ENCODE results near the gene UGT1A6.
"Not testable (repeated sequence)": the region's sequence is repeated elsewhere in the genome, so short reads cannot be mapped to it uniquely, and the experiment has no call there.

The UGT1A6 gene

GRCh38 chr2:233718552-233718951 lies 25.9 kb downstream of the UGT1A6 start, which contains the start of gene UGT1A4:
TSS of gene UGT1A4 (plus strand) at chr2:233718736. CDS start at chr2:233718821, 85 bp downstream.
- DNase-seq (ENCODE audit: low read depth, low spot score) = no peak

DNA sequence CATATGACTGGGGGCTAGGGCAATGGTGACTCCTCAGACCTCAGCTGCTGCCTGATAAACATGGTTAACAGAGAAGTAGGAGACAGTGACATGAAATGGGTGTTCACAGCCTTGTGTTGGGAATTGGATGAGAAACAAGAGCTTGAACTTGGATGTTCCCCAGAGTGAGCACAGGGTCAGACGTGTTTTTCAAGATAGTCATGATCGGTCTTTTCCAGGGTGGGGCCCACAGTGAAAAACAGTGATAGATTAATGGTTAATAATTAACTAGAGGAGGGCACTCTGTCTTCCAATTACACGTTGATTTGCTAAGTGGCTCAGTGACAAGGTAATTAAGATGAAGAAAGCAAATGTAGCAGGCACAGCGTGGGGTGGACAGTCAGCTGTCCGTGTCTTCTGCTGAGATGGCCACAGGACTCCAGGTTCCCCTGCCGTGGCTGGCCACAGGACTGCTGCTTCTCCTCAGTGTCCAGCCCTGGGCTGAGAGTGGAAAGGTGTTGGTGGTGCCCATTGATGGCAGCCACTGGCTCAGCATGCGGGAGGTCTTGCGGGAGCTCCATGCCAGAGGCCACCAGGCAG lies 36.1 kb downstream of the UGT1A6 start, which contains the start of gene UGT1A3:
UGT1A3 (plus strand) TSS at position 320 of the 579 bp plus-strand sequence; CDS start at position 405, 85 bp downstream.
- DNase-seq (ENCODE audit: low read depth, low spot score) = no peak

- DNase-seq (ENCODE audit: low read depth, low spot score) = not testable (repeated sequence)
These were observed 44.4 kb downstream of the UGT1A6 start for GRCh38 chr2:233736868-233737653.

DNA sequence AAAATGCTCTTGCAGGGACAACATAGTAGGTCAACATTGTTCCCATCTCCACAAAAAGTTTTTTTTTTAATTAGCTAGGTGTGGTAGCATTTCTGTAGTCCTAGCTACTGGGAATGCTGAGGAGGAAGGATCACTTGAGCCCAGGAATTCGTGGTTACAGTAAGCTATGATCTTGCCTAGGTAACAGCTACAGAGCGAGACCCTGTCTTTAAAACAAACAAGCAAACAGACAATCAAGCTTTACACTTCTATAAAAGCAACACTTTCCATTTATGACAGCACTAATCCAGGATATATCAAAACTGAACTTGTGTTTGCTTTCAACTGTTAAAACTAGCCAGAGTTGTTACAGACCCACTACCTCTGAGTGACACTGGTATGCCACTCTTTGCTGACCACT lies 48.2 kb downstream of the UGT1A6 start:
- no peak for DNase-seq (ENCODE audit: low read depth, low spot score)

GRCh38 chr2:233743464-233744259 lies 51.0 kb downstream of the UGT1A6 start:
- DNase-seq (ENCODE audit: low read depth, low spot score) = no peak

GRCh38 chr2:233745073-233745755 lies 52.5 kb downstream of the UGT1A6 start:
- DNase-seq (ENCODE audit: low read depth, low spot score) = no peak

DNA sequence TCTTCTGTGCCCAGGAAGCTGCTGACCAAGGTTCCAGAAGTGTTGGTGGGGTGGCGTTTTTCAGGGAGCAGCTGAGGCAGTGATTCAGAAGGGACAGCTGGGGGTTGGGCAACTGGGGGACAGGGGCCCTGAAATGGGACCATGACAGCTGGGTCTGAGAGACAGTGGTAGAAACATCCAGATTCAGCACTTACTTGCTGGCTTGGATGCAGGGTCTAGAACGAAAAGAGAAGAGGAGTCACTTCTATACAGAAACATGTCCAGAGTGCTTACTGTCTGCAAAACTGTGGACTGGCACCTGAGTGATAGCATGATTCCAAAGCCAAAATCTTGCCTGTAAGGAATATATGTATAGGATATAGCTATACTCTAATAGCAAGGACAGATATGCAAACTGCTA lies 53.1 kb downstream of the UGT1A6 start:
- not testable (repeated sequence) for DNase-seq (ENCODE audit: low read depth, low spot score)

DNA sequence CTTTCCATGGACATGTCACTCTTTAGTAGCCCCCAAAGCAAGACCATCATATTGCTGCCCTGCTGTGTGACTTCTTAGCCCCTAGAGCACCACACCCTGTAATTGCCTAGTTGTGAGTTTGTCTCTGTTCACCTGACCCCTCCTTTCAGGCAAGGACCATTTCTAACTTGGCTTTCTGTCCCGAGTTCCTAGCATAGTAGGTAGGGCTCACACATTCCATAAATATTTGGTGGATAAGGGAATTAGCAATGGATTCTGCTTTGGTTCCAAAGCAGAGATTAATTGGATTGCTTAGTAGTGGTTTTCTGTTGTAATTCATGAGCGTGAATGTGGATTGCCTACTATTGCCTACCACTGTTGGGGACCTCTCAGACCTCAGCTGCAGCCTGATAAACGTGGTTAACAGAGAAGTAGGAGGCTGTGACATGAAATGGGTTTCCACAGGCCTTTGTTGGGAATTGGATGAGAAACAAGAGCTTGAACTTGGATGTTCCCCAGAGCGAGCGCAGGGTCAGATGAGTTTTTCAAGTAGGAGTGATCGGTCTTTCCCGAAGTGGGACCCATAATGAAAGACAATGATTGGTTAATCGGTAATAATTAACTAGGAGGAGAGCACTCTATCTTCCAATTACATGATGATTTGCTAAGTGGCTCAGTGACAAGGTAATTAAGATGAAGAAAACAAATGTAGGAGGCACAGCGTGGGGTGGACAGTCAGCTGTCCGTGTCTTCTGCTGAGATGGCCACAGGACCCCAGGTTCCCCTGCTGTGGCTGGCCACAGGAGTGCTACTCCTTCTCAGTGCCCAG lies 54.0 kb downstream of the UGT1A6 start:
- no peak for DNase-seq (ENCODE audit: low read depth, low spot score)

DNA sequence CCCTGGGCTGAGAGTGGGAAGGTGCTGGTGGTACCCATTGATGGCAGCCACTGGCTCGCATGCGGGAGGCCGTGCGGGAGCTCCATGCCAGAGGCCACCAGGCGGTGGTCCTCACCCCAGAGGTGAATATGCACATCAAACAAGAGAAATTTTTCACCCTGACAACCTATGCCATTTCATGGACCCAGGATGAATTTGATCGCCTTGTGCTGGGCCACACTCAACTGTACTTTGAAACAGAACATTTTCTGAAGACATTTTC lies 54.5 kb downstream of the UGT1A6 start:
- no peak for DNase-seq (ENCODE audit: low read depth, low spot score)

- not testable (repeated sequence) for DNase-seq (ENCODE audit: low read depth, low spot score)
These were observed 58.0 kb downstream of the UGT1A6 start for GRCh38 chr2:233750689-233751088.

DNA sequence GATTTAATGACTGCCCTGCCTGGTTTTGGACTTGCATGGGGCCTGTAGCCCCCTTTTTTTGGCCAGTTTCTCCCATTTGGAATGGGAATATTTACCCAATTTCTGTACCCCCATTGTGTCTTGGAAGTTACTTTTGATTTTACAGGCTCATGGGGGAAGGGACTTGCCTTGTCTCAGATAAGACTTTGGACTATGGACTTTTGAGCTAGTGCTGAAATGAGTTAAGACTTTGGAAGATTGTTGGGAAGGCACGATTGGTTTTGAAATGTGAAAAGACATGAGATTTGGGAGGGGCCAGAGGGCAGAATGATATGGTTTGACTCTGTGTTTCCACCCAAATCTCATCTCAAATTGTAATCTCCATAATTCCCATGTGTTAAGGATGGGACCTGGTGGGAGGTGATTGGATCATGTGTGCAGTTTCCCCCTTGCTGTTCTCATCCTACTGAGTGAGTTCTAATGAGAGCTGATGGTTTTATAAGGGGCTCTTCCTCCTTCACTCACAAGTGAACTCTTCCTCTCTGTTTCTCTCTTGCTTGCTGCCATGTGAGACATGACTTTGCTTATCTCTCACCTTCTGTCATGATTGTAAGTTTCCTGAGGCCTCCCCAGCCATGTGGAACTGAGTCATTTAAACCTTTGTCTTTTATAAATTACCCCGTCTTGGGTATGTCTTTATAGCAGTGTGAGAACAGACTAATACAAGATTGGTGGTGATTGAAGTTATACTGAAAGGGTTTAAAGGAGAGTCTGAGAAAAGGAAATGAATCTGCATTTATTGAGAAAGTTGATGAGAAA lies 58.7 kb downstream of the UGT1A6 start:
- DNase-seq (ENCODE audit: low read depth, low spot score) = not testable (repeated sequence)

- DNase-seq (ENCODE audit: low read depth, low spot score) = no peak
These were observed 62.4 kb downstream of the UGT1A6 start for GRCh38 chr2:233754872-233755611.

DNA sequence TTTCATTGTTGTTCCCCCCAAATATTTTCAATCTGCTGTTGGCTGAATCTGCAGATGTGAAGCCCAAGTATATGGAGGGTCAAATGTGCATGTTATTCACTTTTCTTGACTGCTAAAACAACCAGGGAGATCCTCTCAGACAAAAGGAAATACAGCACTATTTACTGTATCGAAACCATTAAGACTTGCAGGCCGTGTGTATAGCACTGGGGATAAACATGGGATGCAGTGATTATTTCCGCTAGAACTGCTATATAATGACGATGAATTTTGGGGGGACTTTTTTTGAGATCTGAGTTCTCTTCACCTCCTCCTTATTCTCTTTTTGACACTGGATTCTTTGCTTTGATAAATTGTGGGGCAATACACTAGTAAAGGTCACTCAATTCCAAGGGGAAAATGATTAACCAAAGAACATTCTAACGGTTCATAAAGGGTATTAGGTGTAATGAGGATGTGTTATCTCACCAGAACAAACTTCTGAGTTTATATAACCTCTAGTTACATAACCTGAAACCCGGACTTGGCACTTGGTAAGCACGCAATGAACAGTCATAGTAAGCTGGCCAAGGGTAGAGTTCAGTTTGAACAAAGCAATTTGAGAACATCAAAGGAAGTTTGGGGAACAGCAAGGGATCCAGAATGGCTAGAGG lies 63.9 kb downstream of the UGT1A6 start:
- DNase-seq (ENCODE audit: low read depth, low spot score) = no peak

- DNase-seq (ENCODE audit: low read depth, low spot score) = no peak
These were observed 65.5 kb downstream of the UGT1A6 start for GRCh38 chr2:233758141-233758540.

DNA sequence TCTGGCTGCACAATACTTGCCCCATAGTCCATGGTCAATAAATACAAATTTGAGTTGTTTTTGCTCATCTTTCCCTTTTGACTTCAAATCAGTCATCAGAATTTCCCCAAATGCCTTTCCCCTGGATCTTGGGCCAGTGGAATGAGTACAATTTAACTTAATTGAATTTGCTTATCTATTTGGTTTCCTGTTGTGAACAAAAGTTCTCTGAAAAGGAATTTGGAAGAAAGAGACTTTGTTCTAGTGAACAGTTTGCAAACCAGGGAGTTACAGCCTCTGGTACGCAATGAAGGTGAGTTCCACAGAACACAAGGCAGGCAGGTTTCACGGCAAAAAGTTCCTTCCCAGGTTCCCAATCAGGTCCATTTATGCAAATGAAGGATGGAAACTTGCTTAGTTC lies 66.2 kb downstream of the UGT1A6 start:
- no peak for DNase-seq (ENCODE audit: low read depth, low spot score)

DNA sequence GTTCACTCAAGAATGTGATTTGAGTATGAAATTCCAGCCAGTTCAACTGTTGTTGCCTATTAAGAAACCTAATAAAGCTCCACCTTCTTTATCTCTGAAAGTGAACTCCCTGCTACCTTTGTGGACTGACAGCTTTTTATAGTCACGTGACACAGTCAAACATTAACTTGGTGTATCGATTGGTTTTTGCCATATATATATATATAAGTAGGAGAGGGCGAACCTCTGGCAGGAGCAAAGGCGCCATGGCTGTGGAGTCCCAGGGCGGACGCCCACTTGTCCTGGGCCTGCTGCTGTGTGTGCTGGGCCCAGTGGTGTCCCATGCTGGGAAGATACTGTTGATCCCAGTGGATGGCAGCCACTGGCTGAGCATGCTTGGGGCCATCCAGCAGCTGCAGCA lies 67.4 kb downstream of the UGT1A6 start, which contains the start of gene UGT1A1:
UGT1A1 (plus strand) TSS at position 228 of the 400 bp plus-strand sequence; CDS start at position 246, 18 bp downstream.
- DNase-seq (ENCODE audit: low read depth, low spot score) = no peak

DNA sequence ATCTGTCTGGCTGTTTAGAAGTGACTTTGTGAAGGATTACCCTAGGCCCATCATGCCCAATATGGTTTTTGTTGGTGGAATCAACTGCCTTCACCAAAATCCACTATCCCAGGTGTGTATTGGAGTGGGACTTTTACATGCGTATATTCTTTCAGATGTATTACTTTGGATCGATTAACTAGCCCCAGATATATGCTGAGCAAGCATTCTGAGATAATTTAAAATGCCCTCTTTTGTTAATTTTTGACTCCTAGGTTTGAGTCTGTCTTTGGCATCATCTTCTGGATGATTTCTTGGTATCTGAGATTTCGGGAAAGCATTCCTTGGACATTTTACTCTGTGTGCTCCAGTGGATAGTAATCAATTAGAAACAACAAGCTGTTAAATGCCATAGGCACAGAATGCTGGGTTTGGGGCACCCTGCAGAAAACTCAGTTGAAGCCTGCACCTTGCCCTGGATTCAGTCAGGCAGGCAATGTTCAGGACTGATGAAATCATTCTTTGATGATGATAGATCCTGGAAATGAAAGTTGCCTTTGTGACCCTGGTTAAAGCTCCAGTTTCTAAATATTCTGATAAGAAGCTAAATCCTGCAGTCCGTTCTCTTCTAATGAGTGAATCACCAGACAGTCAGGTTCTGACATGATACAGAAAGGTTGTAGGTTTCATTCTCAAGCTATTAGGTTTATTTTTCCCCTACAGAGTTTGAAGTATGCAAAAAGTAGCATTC lies 68.5 kb downstream of the UGT1A6 start:
- no peak for DNase-seq (ENCODE audit: low read depth, low spot score)

DNA sequence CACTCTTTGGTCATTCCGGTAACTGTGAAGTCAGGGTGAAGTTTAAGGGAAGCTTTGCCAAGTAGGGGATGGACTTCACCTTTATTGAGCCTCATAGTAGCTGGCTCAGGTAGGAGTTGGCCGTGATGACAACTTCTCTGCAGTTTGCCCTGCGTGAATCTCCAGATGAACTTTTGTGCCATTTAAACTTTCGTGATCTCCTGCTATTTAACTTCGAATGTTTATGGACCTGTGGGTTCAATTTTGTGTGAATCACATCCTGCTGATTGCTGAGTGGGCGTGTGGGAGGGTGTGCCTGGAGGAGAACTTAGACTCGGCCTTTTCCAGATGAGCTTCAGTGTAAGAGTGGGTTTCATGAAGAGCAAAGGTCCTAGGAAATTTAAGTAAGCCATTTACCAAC lies 71.6 kb downstream of the UGT1A6 start:
- DNase-seq (ENCODE audit: low read depth, low spot score) = no peak

Measured in iPS DF 19.7 (cell line).